HepG2 (cell line): ENCODE data around the gene ANAPC5. TPM values are rescaled to one million over a fixed set of nuclear protein-coding genes. Genes with fewer than 3 reads are reported as not detected.

Experiments used
- BORCS8-MEF2B ChIP-seq: sonication (generic); formaldehyde crosslinking; IDR thresholded peaks from 2 replicates; pipeline ENCODE4 v1.8.0; 2022; ENCODE audit warnings: mild to moderate bottlenecking, missing genetic modification reagents
- FOXP1 ChIP-seq, 2 experiments: fragments of 450-650 bp in 1 of 2; IDR thresholded peaks; 2 replicates each; pipeline ENCODE4 v1.6.1; 2017 to 2018; ENCODE audit warnings: antibody characterized with exemption in 1 of 2
- KLF15 ChIP-seq: sonication (generic); formaldehyde crosslinking; IDR thresholded peaks from 2 replicates; pipeline ENCODE4 v1.8.1; 2023; ENCODE audit warnings: borderline replicate concordance, mild to moderate bottlenecking, inconsistent platforms, missing genetic modification reagents, mixed read lengths
- KMT2B ChIP-seq: IDR thresholded peaks from 2 replicates; pipeline ENCODE4 v1.6.1; 2016; ENCODE audit warnings: missing genetic modification reagents, missing compliant biosample characterization
- MAFG ChIP-seq: sonication (generic); formaldehyde crosslinking; IDR thresholded peaks from 2 replicates; pipeline ENCODE4 v1.5.1; 2020; ENCODE audit warnings: mild to moderate bottlenecking, missing genetic modification reagents
- PAX8 ChIP-seq: sonication (generic); formaldehyde crosslinking; IDR thresholded peaks from 2 replicates; pipeline ENCODE4 v1.8.0; 2022; ENCODE audit warnings: mild to moderate bottlenecking, missing genetic modification reagents, borderline replicate concordance
- PPARG ChIP-seq: conservative IDR thresholded peaks from 2 replicates; pipeline ENCODE4 v1.6.1; 2016; ENCODE audit warnings: missing biosample characterization, missing genetic modification reagents
- PRPF4 ChIP-seq: fragments of 200-400 bp; formaldehyde crosslinking; IDR thresholded peaks from 2 replicates; pipeline ENCODE4 v1.6.1; 2016; ENCODE audit warnings: low read length, low read depth; ENCODE audit not compliant: poor library complexity, severe bottlenecking
- SRY ChIP-seq: sonication (generic); formaldehyde crosslinking; IDR thresholded peaks from 2 replicates; pipeline ENCODE4 v1.8.0; 2022; ENCODE audit warnings: mild to moderate bottlenecking, missing genetic modification reagents
- U2AF1 ChIP-seq: fragments of 200-400 bp; formaldehyde crosslinking; optimal IDR thresholded peaks from 2 replicates; pipeline ENCODE3; 2017; ENCODE audit warnings: mild to moderate bottlenecking, low read depth, low read length
- ZNF33A ChIP-seq: sonication (generic); formaldehyde crosslinking; IDR thresholded peaks from 2 replicates; pipeline ENCODE4 v1.5.1; 2020; ENCODE audit warnings: missing genetic modification reagents, mild to moderate bottlenecking, moderate library complexity, borderline replicate concordance
- ZNF430 ChIP-seq: sonication (generic); formaldehyde crosslinking; IDR thresholded peaks from 2 replicates; pipeline ENCODE4 v1.9.0; 2021; ENCODE audit warnings: mild to moderate bottlenecking, missing genetic modification reagents
- ZNF577 ChIP-seq: sonication (generic); formaldehyde crosslinking; IDR thresholded peaks from 2 replicates; pipeline ENCODE4 v1.4.0; 2020; ENCODE audit warnings: mild to moderate bottlenecking, low read depth, missing genetic modification reagents, borderline replicate concordance
- ZNF768 ChIP-seq: sonication (generic); formaldehyde crosslinking; IDR thresholded peaks from 2 replicates; pipeline ENCODE4 v1.4.0; 2020; ENCODE audit warnings: missing genetic modification reagents
- polyA plus RNA-seq, 8 experiments: library from polyadenylated mRNA; depleted of rRNA in 3 of 8; stranded (reverse) in 7 of 8; unstranded in 1 of 8; fragments of >200 nt; fragmentation: Illumina TruSeq in 4 of 8; extraction: Trizol in 4 of 8; gene quantifications; 2 replicates each; pipeline versions ENCODE4 v1.2.1 to v1.2.3, GENCODE V29; 2011 to 2016; ENCODE audit warnings: low read depth in 4 of 8, missing spikeins in 1 of 8, mixed read lengths in 1 of 8; ENCODE audit not compliant: insufficient read depth in 1 of 8
- total RNA-seq, 5 experiments: library from RNA; depleted of rRNA; stranded (reverse); fragments of >200 nt; fragmentation: Illumina TruSeq; extraction: Trizol; gene quantifications; 2 replicates each; pipeline ENCODE4 v1.2.3, GENCODE V29; 2016; ENCODE audit warnings: low read depth in 1 of 5
- TF ChIP-seq, protein P1 (sequence below): sonication (generic); formaldehyde crosslinking; IDR thresholded peaks from 2 replicates; pipeline ENCODE4 v1.4.0; 2020; ENCODE audit warnings: missing genetic modification reagents
- TF ChIP-seq, protein P2 (sequence below): sonication (generic); formaldehyde crosslinking; IDR thresholded peaks from 2 replicates; pipeline ENCODE4 v1.4.0; 2020; ENCODE audit warnings: missing genetic modification reagents
- TF ChIP-seq, protein P3 (sequence below): sonication (generic); formaldehyde crosslinking; IDR thresholded peaks from 2 replicates; pipeline ENCODE4 v1.5.1; 2020; ENCODE audit warnings: mild to moderate bottlenecking, missing genetic modification reagents
- TF ChIP-seq, protein P4 (sequence below): sonication (generic); formaldehyde crosslinking; IDR thresholded peaks from 2 replicates; pipeline ENCODE4 v1.4.0; 2020; ENCODE audit warnings: missing genetic modification reagents
- TF ChIP-seq, protein P5 (sequence below): sonication (generic); formaldehyde crosslinking; IDR thresholded peaks from 2 replicates; pipeline ENCODE4 v1.4.0; 2020; ENCODE audit warnings: missing genetic modification reagents

Gene ANAPC5
- total and polyA plus RNA-seq, 2 of the 13 experiments (the other 11 are each of a cell fraction or from before 2014, with no cell fraction given) = 146 to 161 TPM

DNA sequence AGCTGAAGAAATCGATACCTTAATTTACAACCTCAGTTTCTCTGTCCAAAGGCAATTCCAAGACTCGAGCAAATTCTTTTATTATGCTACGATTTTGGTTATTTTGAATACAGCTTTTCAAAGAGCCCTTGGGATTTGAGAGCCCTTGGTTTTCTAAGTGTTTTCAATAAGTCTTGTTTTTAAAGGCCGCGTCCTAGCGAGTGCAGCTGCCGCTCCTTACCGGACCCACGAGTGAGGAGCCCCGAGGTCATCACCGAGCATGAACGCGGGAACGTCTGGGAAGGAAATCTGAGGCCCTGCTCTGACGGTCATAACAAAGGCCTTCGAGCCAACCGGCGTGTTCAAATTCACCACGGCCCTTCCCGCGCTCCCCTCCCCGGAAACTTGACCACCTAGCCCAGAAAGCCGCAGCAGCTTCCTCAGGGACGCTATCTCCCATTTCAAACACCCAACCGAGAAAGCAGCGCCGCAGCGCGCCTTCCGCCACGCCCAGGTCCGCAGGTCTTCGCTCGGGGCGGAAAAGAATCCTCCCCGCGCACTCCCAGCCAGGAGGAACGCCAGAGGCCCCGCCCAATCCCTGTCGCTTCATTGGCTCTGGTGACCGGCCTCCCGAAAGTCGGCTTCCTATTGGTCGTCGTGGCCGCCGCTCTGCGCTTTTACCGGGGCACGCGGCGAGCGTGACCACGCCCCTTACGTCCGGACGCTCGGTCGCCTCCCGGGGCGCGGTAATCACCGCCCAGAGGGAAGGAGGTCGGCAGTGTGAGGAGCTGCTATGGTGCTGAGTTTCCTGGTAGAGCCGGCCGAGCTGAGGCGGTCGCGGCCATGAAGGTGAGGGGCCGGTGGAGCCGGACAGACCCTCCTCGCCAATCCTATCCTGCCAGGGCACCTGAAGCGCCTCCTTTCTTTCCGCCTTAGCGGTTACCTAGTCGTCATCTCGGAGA, 47.5 kb upstream of the ANAPC5 start, which contains the start of gene RNF34 (continued):
- TF ChIP-seq, protein P1, sequence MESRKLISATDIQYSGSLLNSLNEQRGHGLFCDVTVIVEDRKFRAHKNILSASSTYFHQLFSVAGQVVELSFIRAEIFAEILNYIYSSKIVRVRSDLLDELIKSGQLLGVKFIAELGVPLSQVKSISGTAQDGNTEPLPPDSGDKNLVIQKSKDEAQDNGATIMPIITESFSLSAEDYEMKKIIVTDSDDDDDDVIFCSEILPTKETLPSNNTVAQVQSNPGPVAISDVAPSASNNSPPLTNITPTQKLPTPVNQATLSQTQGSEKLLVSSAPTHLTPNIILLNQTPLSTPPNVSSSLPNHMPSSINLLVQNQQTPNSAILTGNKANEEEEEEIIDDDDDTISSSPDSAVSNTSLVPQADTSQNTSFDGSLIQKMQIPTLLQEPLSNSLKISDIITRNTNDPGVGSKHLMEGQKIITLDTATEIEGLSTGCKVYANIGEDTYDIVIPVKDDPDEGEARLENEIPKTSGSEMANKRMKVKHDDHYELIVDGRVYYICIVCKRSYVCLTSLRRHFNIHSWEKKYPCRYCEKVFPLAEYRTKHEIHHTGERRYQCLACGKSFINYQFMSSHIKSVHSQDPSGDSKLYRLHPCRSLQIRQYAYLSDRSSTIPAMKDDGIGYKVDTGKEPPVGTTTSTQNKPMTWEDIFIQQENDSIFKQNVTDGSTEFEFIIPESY (CRISPR knock-in tag) = no peak
- TF ChIP-seq ZNF768 (CRISPR knock-in tag) (no peak), BORCS8-MEF2B (no peak; the same call in none of the 2 replicates), KMT2B (CRISPR knock-in tag) (peak; percentile 86), ZNF577 (CRISPR knock-in tag) (no peak), PRPF4 (no peak), ZNF430 (CRISPR knock-in tag) (peak; percentile 66), SRY (CRISPR knock-in tag) (peak; percentile 58; the same call in 1 of the 2 replicates), FOXP1 (IDR thresholded peaks at IDR 0.05) (no peak), FOXP1 (CRISPR knock-in tag; IDR thresholded peaks at IDR 0.05) (no peak), ZNF33A (CRISPR knock-in tag) (no peak), PAX8 (CRISPR knock-in tag) (no peak), MAFG (CRISPR knock-in tag) (no peak), U2AF1 (peak; percentile 60), PPARG (CRISPR knock-in tag) (no peak), KLF15 (CRISPR knock-in tag) (0 out of 2 replicates have a peak, but pooled peaks have one; percentile 89)
- TF ChIP-seq, protein P2, sequence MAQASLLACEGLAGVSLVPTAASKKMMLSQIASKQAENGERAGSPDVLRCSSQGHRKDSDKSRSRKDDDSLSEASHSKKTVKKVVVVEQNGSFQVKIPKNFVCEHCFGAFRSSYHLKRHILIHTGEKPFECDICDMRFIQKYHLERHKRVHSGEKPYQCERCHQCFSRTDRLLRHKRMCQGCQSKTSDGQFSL (CRISPR knock-in tag) = no peak
- TF ChIP-seq, protein P3, sequence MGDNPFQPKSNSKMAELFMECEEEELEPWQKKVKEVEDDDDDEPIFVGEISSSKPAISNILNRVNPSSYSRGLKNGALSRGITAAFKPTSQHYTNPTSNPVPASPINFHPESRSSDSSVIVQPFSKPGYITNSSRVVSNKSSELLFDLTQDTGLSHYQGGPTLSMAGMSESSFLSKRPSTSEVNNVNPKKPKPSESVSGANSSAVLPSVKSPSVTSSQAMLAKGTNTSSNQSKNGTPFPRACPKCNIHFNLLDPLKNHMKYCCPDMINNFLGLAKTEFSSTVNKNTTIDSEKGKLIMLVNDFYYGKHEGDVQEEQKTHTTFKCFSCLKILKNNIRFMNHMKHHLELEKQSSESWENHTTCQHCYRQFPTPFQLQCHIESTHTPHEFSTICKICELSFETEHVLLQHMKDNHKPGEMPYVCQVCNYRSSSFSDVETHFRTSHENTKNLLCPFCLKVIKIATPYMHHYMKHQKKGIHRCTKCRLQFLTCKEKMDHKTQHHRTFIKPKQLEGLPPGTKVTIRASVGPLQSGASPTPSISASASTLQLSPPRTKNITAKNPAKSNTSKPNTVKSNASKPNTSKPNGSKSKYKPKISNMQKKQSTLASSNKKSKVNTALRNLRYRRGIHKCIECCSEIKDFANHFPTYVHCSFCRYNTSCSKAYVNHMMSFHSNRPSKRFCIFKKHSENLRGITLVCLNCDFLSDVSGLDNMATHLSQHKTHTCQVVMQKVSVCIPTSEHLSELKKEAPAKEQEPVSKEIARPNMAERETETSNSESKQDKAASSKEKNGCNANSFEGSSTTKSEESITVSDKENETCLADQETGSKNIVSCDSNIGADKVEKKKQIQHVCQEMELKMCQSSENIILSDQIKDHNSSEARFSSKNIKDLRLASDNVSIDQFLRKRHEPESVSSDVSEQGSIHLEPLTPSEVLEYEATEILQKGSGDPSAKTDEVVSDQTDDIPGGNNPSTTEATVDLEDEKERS (CRISPR knock-in tag) = peak; percentile 34; the same call in 1 of the 2 replicates
- TF ChIP-seq, protein P4, sequence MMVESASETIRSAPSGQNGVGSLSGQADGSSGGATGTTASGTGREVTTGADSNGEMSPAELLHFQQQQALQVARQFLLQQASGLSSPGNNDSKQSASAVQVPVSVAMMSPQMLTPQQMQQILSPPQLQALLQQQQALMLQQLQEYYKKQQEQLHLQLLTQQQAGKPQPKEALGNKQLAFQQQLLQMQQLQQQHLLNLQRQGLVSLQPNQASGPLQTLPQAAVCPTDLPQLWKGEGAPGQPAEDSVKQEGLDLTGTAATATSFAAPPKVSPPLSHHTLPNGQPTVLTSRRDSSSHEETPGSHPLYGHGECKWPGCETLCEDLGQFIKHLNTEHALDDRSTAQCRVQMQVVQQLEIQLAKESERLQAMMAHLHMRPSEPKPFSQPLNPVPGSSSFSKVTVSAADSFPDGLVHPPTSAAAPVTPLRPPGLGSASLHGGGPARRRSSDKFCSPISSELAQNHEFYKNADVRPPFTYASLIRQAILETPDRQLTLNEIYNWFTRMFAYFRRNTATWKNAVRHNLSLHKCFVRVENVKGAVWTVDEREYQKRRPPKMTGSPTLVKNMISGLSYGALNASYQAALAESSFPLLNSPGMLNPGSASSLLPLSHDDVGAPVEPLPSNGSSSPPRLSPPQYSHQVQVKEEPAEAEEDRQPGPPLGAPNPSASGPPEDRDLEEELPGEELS (CRISPR knock-in tag) = no peak
- TF ChIP-seq, protein P5, sequence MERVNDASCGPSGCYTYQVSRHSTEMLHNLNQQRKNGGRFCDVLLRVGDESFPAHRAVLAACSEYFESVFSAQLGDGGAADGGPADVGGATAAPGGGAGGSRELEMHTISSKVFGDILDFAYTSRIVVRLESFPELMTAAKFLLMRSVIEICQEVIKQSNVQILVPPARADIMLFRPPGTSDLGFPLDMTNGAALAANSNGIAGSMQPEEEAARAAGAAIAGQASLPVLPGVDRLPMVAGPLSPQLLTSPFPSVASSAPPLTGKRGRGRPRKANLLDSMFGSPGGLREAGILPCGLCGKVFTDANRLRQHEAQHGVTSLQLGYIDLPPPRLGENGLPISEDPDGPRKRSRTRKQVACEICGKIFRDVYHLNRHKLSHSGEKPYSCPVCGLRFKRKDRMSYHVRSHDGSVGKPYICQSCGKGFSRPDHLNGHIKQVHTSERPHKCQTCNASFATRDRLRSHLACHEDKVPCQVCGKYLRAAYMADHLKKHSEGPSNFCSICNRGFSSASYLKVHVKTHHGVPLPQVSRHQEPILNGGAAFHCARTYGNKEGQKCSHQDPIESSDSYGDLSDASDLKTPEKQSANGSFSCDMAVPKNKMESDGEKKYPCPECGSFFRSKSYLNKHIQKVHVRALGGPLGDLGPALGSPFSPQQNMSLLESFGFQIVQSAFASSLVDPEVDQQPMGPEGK (CRISPR knock-in tag) = peak; percentile 24; the same call in 1 of the 2 replicates
